ENCODE results near the gene LCP2.
A peak's percentile ranks its signal among the peaks of the same experiment; 100 is the strongest.

The LCP2 gene

GRCh38 chr5:170297589-170298462 lies at the start of gene LCP2:
Gene LCP2, minus strand, starts transcription at chr5:170297777. Its CDS starts 166 bp downstream, at chr5:170297611.
- peak; percentile 29 for DNase-seq (ENCODE audit: low read depth)

GRCh38 chr5:170347022-170347567 lies 49.5 kb upstream of the LCP2 start:
- DNase-seq (ENCODE audit: low read depth) = no peak

- no peak for DNase-seq (ENCODE audit: low read depth)
These were observed 48.4 kb upstream of the LCP2 start for GRCh38 chr5:170345971-170346370.

GRCh38 chr5:170343177-170343576 lies 45.6 kb upstream of the LCP2 start:
- DNase-seq (ENCODE audit: low read depth) = no peak

GRCh38 chr5:170342153-170342725 lies 44.7 kb upstream of the LCP2 start:
- no peak for DNase-seq (ENCODE audit: low read depth)

- no peak for DNase-seq (ENCODE audit: low read depth)
These were observed 44.0 kb upstream of the LCP2 start for GRCh38 chr5:170341545-170341944.

GRCh38 chr5:170339780-170340167 lies 42.2 kb upstream of the LCP2 start:
- no peak for DNase-seq (ENCODE audit: low read depth)

GRCh38 chr5:170338933-170339779 lies 41.6 kb upstream of the LCP2 start:
- DNase-seq (ENCODE audit: low read depth) = peak; percentile 54

GRCh38 chr5:170338291-170338690 lies 40.7 kb upstream of the LCP2 start:
- no peak for DNase-seq (ENCODE audit: low read depth)

GRCh38 chr5:170337045-170337733 lies 39.6 kb upstream of the LCP2 start:
- DNase-seq (ENCODE audit: low read depth) = no peak

GRCh38 chr5:170336065-170336464 lies 38.5 kb upstream of the LCP2 start:
- no peak for DNase-seq (ENCODE audit: low read depth)

GRCh38 chr5:170334626-170335025 lies 37.0 kb upstream of the LCP2 start:
- DNase-seq (ENCODE audit: low read depth) = no peak

- peak; percentile 47 for DNase-seq (ENCODE audit: low read depth)
These were observed 35.8 kb upstream of the LCP2 start for GRCh38 chr5:170333161-170333910.

GRCh38 chr5:170332058-170332457 lies 34.5 kb upstream of the LCP2 start:
- no peak for DNase-seq (ENCODE audit: low read depth)

- no peak for DNase-seq (ENCODE audit: low read depth)
These were observed 33.0 kb upstream of the LCP2 start for GRCh38 chr5:170330568-170331054.

- no peak for DNase-seq (ENCODE audit: low read depth)
These were observed 31.9 kb upstream of the LCP2 start for GRCh38 chr5:170329524-170329923.

GRCh38 chr5:170327829-170328228 lies 30.3 kb upstream of the LCP2 start:
- no peak for DNase-seq (ENCODE audit: low read depth)

- DNase-seq (ENCODE audit: low read depth) = no peak
These were observed 29.6 kb upstream of the LCP2 start for GRCh38 chr5:170327168-170327567.

- DNase-seq (ENCODE audit: low read depth) = no peak
These were observed 21.7 kb upstream of the LCP2 start for GRCh38 chr5:170319301-170319700.

- no peak for DNase-seq (ENCODE audit: low read depth)
These were observed 19.9 kb upstream of the LCP2 start for GRCh38 chr5:170317499-170317898.

GRCh38 chr5:170316937-170317336 lies 19.4 kb upstream of the LCP2 start:
- no peak for DNase-seq (ENCODE audit: low read depth)

Measured in activated T-helper 9 cell treated with anti-CD3 and anti-CD28 coated beads, Interleukin-2, amount 50 U/mL, for 16 hours (primary cell).